ENCODE results near the gene TP73.

GRCh38 chr1:3772027-3772714, 119.9 kb downstream of the TP73 start:
- TF ChIP-seq CTCF (IDR thresholded peaks at IDR 0.05) (no peak), POLR2A (IDR thresholded peaks at IDR 0.05) (no peak)

All from right lobe of liver (tissue), 4 donors.